K562 (cell line): ENCODE data around the gene LAMA3. TPM values are rescaled to one million over a fixed set of nuclear protein-coding genes. Genes with fewer than 3 reads are reported as not detected.

Experiments used
- ATAC-seq: fragments of 200-7000 bp; cut with Tn5 transposase; 3 replicates; pipeline ENCODE4 v1.9.1; 2020; ENCODE audit warnings: moderate library complexity
- BruUV-seq: library from RNA; stranded (reverse); fragments of 400-500 nt; replicated peaks from 2 replicates; lab custom pipeline; 2021; lab: Mats Ljungman, UMichigan
- CTCF ChIA-PET: fragments of 300-600 bp; formaldehyde crosslinking; extraction: SDS; loops from one replicate; lab custom pipeline; 2021; ENCODE audit warnings: low intra/inter-chr PET ratio; lab: Yijun Ruan, JAX
- POLR2A ChIA-PET: fragments of 300-600, 350-650 bp; sonication (Branson Sonifier 250); formaldehyde crosslinking; extraction: SDS; loops from one replicate; lab custom pipeline; 2021; ENCODE audit warnings: antibody characterized with exemption, inconsistent platforms; lab: Yijun Ruan, JAX
- DNase-seq, 4 experiments: peaks; one replicate each; pipeline versions ENCODE4 v3.0.0 to v3.0.0-alpha.2; 2011 to 2018; ENCODE audit warnings: low spot score in 3 of 4, mixed read lengths in 3 of 4; ENCODE audit errors: extremely low read depth in 1 of 4
- FAIRE-seq: peaks from 2 replicates; lab custom pipeline; 2011; peaks lifted over from hg19 to GRCh38; lab: Jason Lieb, UNC
- H2AFZ ChIP-seq: 2 replicates; pipeline ENCODE4 v1.6.0; 2011; ENCODE audit warnings: low read depth, low read length, control low read depth, inconsistent platforms
- H3K27ac ChIP-seq: fragments of 200-600 bp; 3 replicates; pipeline ENCODE4 v1.8.0; 2011; ENCODE audit warnings: low read depth, mild to moderate bottlenecking, control low read depth, inconsistent platforms, low read length, moderate library complexity, mixed read lengths; ENCODE audit errors: extremely low read depth
- H3K27me3 ChIP-seq, 2 experiments: fragments of 300-600 bp in 1 of 2; 2 replicates in 1 of 2; 3 replicates in 1 of 2; pipeline versions ENCODE4 v1.6.0 to v1.8.0; 2011; ENCODE audit warnings: inconsistent platforms in 2 of 2, low read length in 2 of 2, mild to moderate bottlenecking in 1 of 2, mixed read lengths in 1 of 2, moderate library complexity in 1 of 2; ENCODE audit not compliant: control insufficient read depth in 2 of 2, insufficient read depth in 2 of 2
- H3K36me3 ChIP-seq: fragments of 300-600 bp; 3 replicates; pipeline ENCODE4 v1.8.0; 2011; ENCODE audit warnings: mild to moderate bottlenecking, low read length, inconsistent platforms; ENCODE audit not compliant: control insufficient read depth, insufficient read depth
- H3K4me1 ChIP-seq, 2 experiments: fragments of 200-600 bp in 1 of 2; replicated peaks in 1 of 2; 2 replicates in 1 of 2; 3 replicates in 1 of 2; pipeline versions ENCODE4 v1.5.1 to v1.8.0; 2011; ENCODE audit warnings: inconsistent platforms in 2 of 2, low read length in 2 of 2, mild to moderate bottlenecking in 1 of 2, mixed read lengths in 1 of 2, moderate library complexity in 1 of 2; ENCODE audit not compliant: control insufficient read depth in 2 of 2, insufficient read depth in 2 of 2
- H3K4me2 ChIP-seq: 2 replicates; pipeline ENCODE4 v1.6.1; 2011; ENCODE audit warnings: low read length, control low read depth, inconsistent platforms, mixed read lengths; ENCODE audit not compliant: insufficient read depth
- H3K4me3 ChIP-seq: fragments of 200-600 bp; sonication (generic), shearing (Covaris generic); 2 replicates; pipeline ENCODE4 v1.5.1; 2016; ENCODE audit warnings: control low read depth, inconsistent platforms
- H3K79me2 ChIP-seq: fragments of 200-600 bp; 3 replicates; pipeline ENCODE4 v1.8.0; 2011; ENCODE audit warnings: low read length, inconsistent platforms; ENCODE audit not compliant: control insufficient read depth, insufficient read depth
- H3K9ac ChIP-seq, 2 experiments: 2 replicates each; pipeline versions ENCODE4 v1.6.0 to v1.6.1; 2011; ENCODE audit warnings: low read depth in 2 of 2, low read length in 2 of 2, control low read depth in 1 of 2, inconsistent platforms in 1 of 2, mild to moderate bottlenecking in 1 of 2, mixed read lengths in 1 of 2; ENCODE audit not compliant: insufficient read depth in 1 of 2
- H3K9me1 ChIP-seq: one replicate; pipeline ENCODE4 v1.6.0; 2011; ENCODE audit warnings: inconsistent platforms, mild to moderate bottlenecking, low read length, moderate library complexity; ENCODE audit not compliant: control insufficient read depth, insufficient read depth
- H3K9me3 ChIP-seq: replicated peaks from 2 replicates; pipeline ENCODE4 v1.5.1; 2011; ENCODE audit warnings: low read depth, low read length, inconsistent platforms; ENCODE audit not compliant: control insufficient read depth, insufficient read depth
- H4K20me1 ChIP-seq: replicated peaks from 2 replicates; pipeline ENCODE4 v1.6.1; 2011; ENCODE audit warnings: low read length, inconsistent platforms, mixed read lengths; ENCODE audit not compliant: control insufficient read depth, insufficient read depth
- JUNB ChIP-seq: fragments of 450-650 bp; formaldehyde crosslinking; conservative IDR thresholded peaks from 2 replicates; pipeline ENCODE4 v1.4.0; 2020; ENCODE audit warnings: mild to moderate bottlenecking
- MED1 ChIP-seq: sonication (generic); formaldehyde crosslinking; IDR thresholded peaks from 2 replicates; pipeline ENCODE4 v1.8.1; 2023; ENCODE audit warnings: missing genetic modification reagents, borderline replicate concordance
- POLR2H ChIP-seq: IDR thresholded peaks from 2 replicates; pipeline ENCODE4 v1.6.1; 2016; ENCODE audit warnings: missing genetic modification characterization, low read depth, mild to moderate bottlenecking, control low read depth, missing compliant biosample characterization, moderate library complexity
- RFX5 ChIP-seq: IDR thresholded peaks from 2 replicates; pipeline ENCODE4 v1.6.1; 2011; ENCODE audit warnings: low read depth, mild to moderate bottlenecking, improper control_type of control experiment, low read length
- ZNF764 ChIP-seq: fragments of 250-450 bp; sonication (Bioruptor Pico); IDR thresholded peaks from 2 replicates; pipeline ENCODE4 v1.4.0; 2020; ENCODE audit warnings: low read depth, mild to moderate bottlenecking, moderate library complexity
- WGBS: fragments of 100-300 bp; shearing (Covaris generic); methylation state at CpG from one replicate; pipeline ENCODE4 v1.1.6; 2016; ENCODE audit warnings: low coverage, mixed read lengths; ENCODE audit not compliant: insufficient coverage; ENCODE audit errors: missing lambda C conversion rate; 5-methylcytosine and 5-hydroxymethylcytosine counted together
- in situ Hi-C: fragments of 300-500 bp; cut with MboI; formaldehyde crosslinking; loops from 4 replicates; pipeline ENCODE4 v1.15.0; 2018; ENCODE audit warnings: inconsistent platforms, mixed read lengths
- intact Hi-C: fragments of 100-400 bp; cut with micrococcal nuclease; formaldehyde crosslinking; loops from 2 replicates; pipeline ENCODE4 v1.14.2; 2022
- polyA plus RNA-seq, 8 experiments: library from polyadenylated mRNA; depleted of rRNA in 4 of 8; stranded (reverse) in 5 of 8; unstranded in 3 of 8; fragments of >200 nt; fragmentation: Nextera tagmentation in 2 of 8; fragmentation: Illumina TruSeq in 1 of 8; extraction: Ambion mirVana in 2 of 8; extraction: Trizol in 1 of 8; gene quantifications; 2 replicates each; pipeline versions ENCODE4 v1.2.1 to v1.2.3, GENCODE V29; 2011 to 2014; ENCODE audit warnings: inconsistent platforms in 1 of 8, missing spikeins in 1 of 8
- total RNA-seq, 7 experiments: library from RNA; depleted of rRNA in 6 of 7; stranded (reverse); fragments of >200 nt in 6 of 7; fragmentation: Illumina TruSeq in 2 of 7; extraction: Trizol in 2 of 7; gene quantifications; 2 replicates each; pipeline versions ENCODE4 v1.2.1 to v1.2.3, GENCODE V29; 2011 to 2021; ENCODE audit warnings: low replicate concordance in 1 of 7
- TF ChIP-seq, protein P1 (sequence below): fragments of 250-450 bp; sonication (Bioruptor Pico); IDR thresholded peaks from 2 replicates; pipeline ENCODE4 v1.4.0; 2020
- TF ChIP-seq, protein P2 (sequence below): fragments of 250-450 bp; sonication (Bioruptor Pico); IDR thresholded peaks from 2 replicates; pipeline ENCODE4 v1.8.0; 2022; ENCODE audit warnings: moderate library complexity, mild to moderate bottlenecking, inconsistent platforms

LAMA3 gene
- total and polyA plus RNA-seq, 9 of the 15 experiments (the other 6 are each of a cell fraction or from before 2014, with no cell fraction given) = 0.07 TPM; not detected in 8

DNA sequence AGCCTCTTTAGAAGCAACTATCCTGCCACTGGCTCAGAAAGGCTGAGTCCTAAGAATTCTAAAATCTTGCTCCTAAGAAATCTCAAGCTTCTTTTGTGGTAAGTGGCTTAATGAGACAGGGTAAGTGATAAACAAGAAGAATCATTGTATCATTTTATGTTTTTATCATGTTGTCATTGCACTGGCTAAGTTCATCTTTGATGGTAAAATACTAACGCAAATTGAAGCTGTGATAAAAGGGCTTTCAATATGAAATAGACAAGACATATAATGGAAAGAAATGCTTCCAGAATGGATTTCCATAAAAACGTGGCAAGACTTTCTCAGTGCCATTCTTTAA lies 303.7 kb downstream of the LAMA3 start:
- CTCF ChIA-PET = no interaction called here
- intact Hi-C loops (no loop called here), in situ Hi-C loops (no loop called here)
- no peak for ATAC-seq
- Histone ChIP-seq H3K9ac (no peak overlapping the region), H3K36me3 (no peaks in the 10 kb centered on the region), H3K9me3 (no peaks in the 10 kb centered on the region), H3K27me3 (no peaks in the 10 kb centered on the region), H2AFZ (no peak overlapping the region), H3K9me1 (no peaks in the 10 kb centered on the region), H3K27ac (no peak overlapping the region), H3K4me1 (no peaks in the 10 kb centered on the region), H3K4me2 (no peak overlapping the region), H4K20me1 (no peaks in the 10 kb centered on the region), H3K79me2 (no peaks in the 10 kb centered on the region), H3K4me3 (no peak overlapping the region)
- WGBS = 0% methylated on average over 2 of the region's 2 CpGs
- no peak for DNase-seq
- no TSS peak for BruUV-seq
- FAIRE-seq = no peak
- POLR2A ChIA-PET = no interaction called here
- no peak for TF ChIP-seq RFX5
- TF ChIP-seq, protein P1, sequence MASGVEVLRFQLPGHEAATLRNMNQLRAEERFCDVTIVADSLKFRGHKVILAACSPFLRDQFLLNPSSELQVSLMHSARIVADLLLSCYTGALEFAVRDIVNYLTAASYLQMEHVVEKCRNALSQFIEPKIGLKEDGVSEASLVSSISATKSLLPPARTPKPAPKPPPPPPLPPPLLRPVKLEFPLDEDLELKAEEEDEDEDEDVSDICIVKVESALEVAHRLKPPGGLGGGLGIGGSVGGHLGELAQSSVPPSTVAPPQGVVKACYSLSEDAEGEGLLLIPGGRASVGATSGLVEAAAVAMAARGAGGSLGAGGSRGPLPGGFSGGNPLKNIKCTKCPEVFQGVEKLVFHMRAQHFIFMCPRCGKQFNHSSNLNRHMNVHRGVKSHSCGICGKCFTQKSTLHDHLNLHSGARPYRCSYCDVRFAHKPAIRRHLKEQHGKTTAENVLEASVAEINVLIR (CRISPR knock-in tag) = no peak
- TF ChIP-seq, all 486 proteins: peak for 0

DNA sequence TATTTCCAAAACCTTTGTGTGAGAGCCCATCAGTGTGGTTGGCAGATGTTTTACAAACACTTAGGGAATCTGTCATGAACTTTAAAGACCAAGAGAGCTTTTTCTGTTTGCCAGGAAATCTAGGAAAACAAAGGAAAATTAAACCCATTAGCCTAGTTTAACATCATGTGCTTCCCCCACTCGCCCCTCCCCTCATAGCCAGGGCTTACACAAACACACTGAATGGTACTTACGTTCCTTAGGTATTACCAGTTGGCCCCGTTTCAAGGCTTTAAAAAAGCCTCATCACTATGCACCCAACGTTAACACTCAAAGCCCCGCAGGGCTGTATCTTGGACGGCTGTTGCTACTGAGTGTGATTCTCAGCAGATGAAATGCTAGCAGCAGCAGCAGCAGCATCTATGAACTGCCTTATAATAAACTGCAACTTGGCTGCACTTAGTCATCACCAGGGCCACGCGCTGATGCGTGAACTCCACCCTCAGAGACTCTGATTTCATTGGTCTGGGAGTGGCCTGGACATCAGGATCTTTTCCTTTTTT lies 305.2 kb downstream of the LAMA3 start:
- Histone ChIP-seq H3K4me3 (no peak overlapping the region), H3K4me1 (no peaks in the 10 kb centered on the region), H3K4me2 (no peak overlapping the region), H3K9ac (no peak overlapping the region), H3K9me3 (no peaks in the 10 kb centered on the region), H3K9me1 (no peaks in the 10 kb centered on the region), H2AFZ (no peak overlapping the region), H3K27ac (no peak overlapping the region), H3K79me2 (no peaks in the 10 kb centered on the region), H3K36me3 (no peaks in the 10 kb centered on the region), H4K20me1 (no peaks in the 10 kb centered on the region), H3K27me3 (no peaks in the 10 kb centered on the region)
- no peak for DNase-seq
- no peak for FAIRE-seq
- BruUV-seq = no TSS peak
- intact Hi-C loops = no loop called here
- ChIA-PET CTCF (no interaction called here), POLR2A (no interaction called here)
- in situ Hi-C loops = no loop called here
- 2% methylated on average over 9 of the region's 9 CpGs for WGBS
- no peak for ATAC-seq
- TF ChIP-seq, protein P2, sequence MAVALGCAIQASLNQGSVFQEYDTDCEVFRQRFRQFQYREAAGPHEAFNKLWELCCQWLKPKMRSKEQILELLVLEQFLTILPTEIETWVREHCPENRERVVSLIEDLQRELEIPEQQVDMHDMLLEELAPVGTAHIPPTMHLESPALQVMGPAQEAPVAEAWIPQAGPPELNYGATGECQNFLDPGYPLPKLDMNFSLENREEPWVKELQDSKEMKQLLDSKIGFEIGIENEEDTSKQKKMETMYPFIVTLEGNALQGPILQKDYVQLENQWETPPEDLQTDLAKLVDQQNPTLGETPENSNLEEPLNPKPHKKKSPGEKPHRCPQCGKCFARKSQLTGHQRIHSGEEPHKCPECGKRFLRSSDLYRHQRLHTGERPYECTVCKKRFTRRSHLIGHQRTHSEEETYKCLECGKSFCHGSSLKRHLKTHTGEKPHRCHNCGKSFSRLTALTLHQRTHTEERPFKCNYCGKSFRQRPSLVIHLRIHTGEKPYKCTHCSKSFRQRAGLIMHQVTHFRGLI (CRISPR knock-in tag) = no peak
- TF ChIP-seq MED1 (no peak), POLR2H (tag) (no peak), ZNF764 (CRISPR knock-in tag) (no peak), JUNB (no peak)
